Nephron progenitor cell (in vitro differentiated cells): ENCODE measurements around the gene RSL1D1.

Source experiments
- DNase-seq: peaks from one replicate; pipeline ENCODE4 v3.0.0; 2021
- H3K27ac Mint-ChIP-seq: 2 replicates; pipeline ENCODE4 v1.8.0; 2021; ENCODE audit warnings: mild to moderate bottlenecking, moderate library complexity, mixed read lengths
- H3K27me3 Mint-ChIP-seq: 2 replicates; pipeline ENCODE4 v1.8.0; 2021; ENCODE audit warnings: mild to moderate bottlenecking, low read depth, mixed read lengths; ENCODE audit not compliant: poor library complexity
- H3K36me3 Mint-ChIP-seq: 2 replicates; pipeline ENCODE4 v1.8.0; 2021; ENCODE audit warnings: low read depth, mixed read lengths
- H3K4me1 Mint-ChIP-seq: 2 replicates; pipeline ENCODE4 v1.8.0; 2021; ENCODE audit warnings: mixed read lengths
- H3K4me3 Mint-ChIP-seq: 2 replicates; pipeline ENCODE4 v1.8.0; 2021; ENCODE audit warnings: mild to moderate bottlenecking, moderate library complexity, mixed read lengths
- H3K9me3 Mint-ChIP-seq: 2 replicates; pipeline ENCODE4 v1.8.0; 2021; ENCODE audit warnings: mild to moderate bottlenecking, moderate library complexity, mixed read lengths
- CTCF ChIP-seq: fragments of 200-600 bp; sonication (generic); IDR thresholded peaks from 2 replicates; pipeline ENCODE4 v1.5.0; 2021; ENCODE audit warnings: antibody characterized with exemption

The RSL1D1 gene

GRCh38 chr16:11795887-11796226 is 55.5 kb downstream of the RSL1D1 start:
- DNase-seq, result no peak
- Mint-ChIP-seq H3K9me3 (no peaks in the 10 kb centered on the region), H3K27me3 (no peaks in the 10 kb centered on the region), H3K4me3 (peak overlapping the region; percentile 92), H3K36me3 (peaks cover 20% of the 10 kb centered on the region), H3K4me1 (peaks cover 78% of the 10 kb centered on the region), H3K27ac (peak overlapping the region; percentile 83)
- TF ChIP-seq CTCF, result no peak

- H3K4me3 Mint-ChIP-seq, result peak overlapping the region; percentile 92
- no peak for DNase-seq
- no peaks in the 10 kb centered on the region for H3K27me3 Mint-ChIP-seq
- peak overlapping the region; percentile 12 for H3K27ac Mint-ChIP-seq
- no peak for TF ChIP-seq CTCF
- peaks cover 24% of the 10 kb centered on the region for H3K36me3 Mint-ChIP-seq
- peaks cover 75% of the 10 kb centered on the region for H3K4me1 Mint-ChIP-seq
- H3K9me3 Mint-ChIP-seq, result no peaks in the 10 kb centered on the region
Measured at GRCh38 chr16:11794996-11795886, 56.1 kb downstream of the RSL1D1 start.

GRCh38 chr16:11794447-11794846 is 56.9 kb downstream of the RSL1D1 start:
- TF ChIP-seq CTCF, result no peak
- no peaks in the 10 kb centered on the region for H3K27me3 Mint-ChIP-seq
- no peak for DNase-seq
- H3K4me1 Mint-ChIP-seq, result peaks cover 67% of the 10 kb centered on the region
- no peaks in the 10 kb centered on the region for H3K9me3 Mint-ChIP-seq
- H3K27ac Mint-ChIP-seq, result peak overlapping the region; percentile 12
- peaks cover 27% of the 10 kb centered on the region for H3K36me3 Mint-ChIP-seq
- peak overlapping the region; percentile 92 for H3K4me3 Mint-ChIP-seq

- Mint-ChIP-seq H3K36me3 (peaks cover 27% of the 10 kb centered on the region), H3K27me3 (no peaks in the 10 kb centered on the region), H3K27ac (peak overlapping the region; percentile 12), H3K4me3 (no peak overlapping the region), H3K4me1 (peaks cover 61% of the 10 kb centered on the region), H3K9me3 (no peaks in the 10 kb centered on the region)
- no peak for TF ChIP-seq CTCF
- DNase-seq, result no peak
Measured at GRCh38 chr16:11793840-11794239, 57.5 kb downstream of the RSL1D1 start.

GRCh38 chr16:11792410-11793241 is 58.7 kb downstream of the RSL1D1 start:
- Mint-ChIP-seq H3K4me3 (peak overlapping the region; percentile 53), H3K27ac (no peak overlapping the region), H3K27me3 (no peaks in the 10 kb centered on the region), H3K36me3 (peaks cover 33% of the 10 kb centered on the region), H3K4me1 (peaks cover 53% of the 10 kb centered on the region), H3K9me3 (no peaks in the 10 kb centered on the region)
- DNase-seq, result no peak
- no peak for TF ChIP-seq CTCF
